K562 (cell line): Measurements from ENCODE around the gene SULT1A1. TPM values are rescaled to one million over a fixed set of nuclear protein-coding genes. Genes with fewer than 3 reads are reported as not detected.
A peak's percentile ranks its signal among the peaks of the same experiment; 100 is the strongest.
"Not testable (repeated sequence)": the region's sequence is repeated elsewhere in the genome, so short reads cannot be mapped to it uniquely, and the experiment has no call there.

Experiments used
- ATAC-seq: fragments of 200-7000 bp; cut with Tn5 transposase; 3 replicates; pipeline ENCODE4 v1.9.1; 2020; ENCODE audit warnings: moderate library complexity
- BruUV-seq: library from RNA; stranded (reverse); fragments of 400-500 nt; replicated peaks from 2 replicates; lab custom pipeline; 2021; lab: Mats Ljungman, UMichigan
- CTCF ChIA-PET: fragments of 300-600 bp; formaldehyde crosslinking; extraction: SDS; loops from one replicate; lab custom pipeline; 2021; ENCODE audit warnings: low intra/inter-chr PET ratio; lab: Yijun Ruan, JAX
- POLR2A ChIA-PET: fragments of 300-600, 350-650 bp; sonication (Branson Sonifier 250); formaldehyde crosslinking; extraction: SDS; loops from one replicate; lab custom pipeline; 2021; ENCODE audit warnings: antibody characterized with exemption, inconsistent platforms; lab: Yijun Ruan, JAX
- DNase-seq, 4 experiments: peaks; one replicate each; pipeline versions ENCODE4 v3.0.0 to v3.0.0-alpha.2; 2011 to 2018; ENCODE audit warnings: low spot score in 3 of 4, mixed read lengths in 3 of 4; ENCODE audit errors: extremely low read depth in 1 of 4
- FAIRE-seq: peaks from 2 replicates; lab custom pipeline; 2011; peaks lifted over from hg19 to GRCh38; lab: Jason Lieb, UNC
- H2AFZ ChIP-seq: 2 replicates; pipeline ENCODE4 v1.6.0; 2011; ENCODE audit warnings: low read depth, low read length, control low read depth, inconsistent platforms
- H3K27ac ChIP-seq: fragments of 200-600 bp; 3 replicates; pipeline ENCODE4 v1.8.0; 2011; ENCODE audit warnings: low read depth, mild to moderate bottlenecking, control low read depth, inconsistent platforms, low read length, moderate library complexity, mixed read lengths; ENCODE audit errors: extremely low read depth
- H3K27me3 ChIP-seq, 2 experiments: fragments of 300-600 bp in 1 of 2; 2 replicates in 1 of 2; 3 replicates in 1 of 2; pipeline versions ENCODE4 v1.6.0 to v1.8.0; 2011; ENCODE audit warnings: inconsistent platforms in 2 of 2, low read length in 2 of 2, mild to moderate bottlenecking in 1 of 2, mixed read lengths in 1 of 2, moderate library complexity in 1 of 2; ENCODE audit not compliant: control insufficient read depth in 2 of 2, insufficient read depth in 2 of 2
- H3K36me3 ChIP-seq: fragments of 300-600 bp; 3 replicates; pipeline ENCODE4 v1.8.0; 2011; ENCODE audit warnings: mild to moderate bottlenecking, low read length, inconsistent platforms; ENCODE audit not compliant: control insufficient read depth, insufficient read depth
- H3K4me1 ChIP-seq, 2 experiments: fragments of 200-600 bp in 1 of 2; replicated peaks in 1 of 2; 2 replicates in 1 of 2; 3 replicates in 1 of 2; pipeline versions ENCODE4 v1.5.1 to v1.8.0; 2011; ENCODE audit warnings: inconsistent platforms in 2 of 2, low read length in 2 of 2, mild to moderate bottlenecking in 1 of 2, mixed read lengths in 1 of 2, moderate library complexity in 1 of 2; ENCODE audit not compliant: control insufficient read depth in 2 of 2, insufficient read depth in 2 of 2
- H3K4me2 ChIP-seq: 2 replicates; pipeline ENCODE4 v1.6.1; 2011; ENCODE audit warnings: low read length, control low read depth, inconsistent platforms, mixed read lengths; ENCODE audit not compliant: insufficient read depth
- H3K4me3 ChIP-seq: fragments of 200-600 bp; sonication (generic), shearing (Covaris generic); 2 replicates; pipeline ENCODE4 v1.5.1; 2016; ENCODE audit warnings: control low read depth, inconsistent platforms
- H3K79me2 ChIP-seq: fragments of 200-600 bp; 3 replicates; pipeline ENCODE4 v1.8.0; 2011; ENCODE audit warnings: low read length, inconsistent platforms; ENCODE audit not compliant: control insufficient read depth, insufficient read depth
- H3K9ac ChIP-seq, 2 experiments: 2 replicates each; pipeline versions ENCODE4 v1.6.0 to v1.6.1; 2011; ENCODE audit warnings: low read depth in 2 of 2, low read length in 2 of 2, control low read depth in 1 of 2, inconsistent platforms in 1 of 2, mild to moderate bottlenecking in 1 of 2, mixed read lengths in 1 of 2; ENCODE audit not compliant: insufficient read depth in 1 of 2
- H3K9me1 ChIP-seq: one replicate; pipeline ENCODE4 v1.6.0; 2011; ENCODE audit warnings: inconsistent platforms, mild to moderate bottlenecking, low read length, moderate library complexity; ENCODE audit not compliant: control insufficient read depth, insufficient read depth
- H3K9me3 ChIP-seq: replicated peaks from 2 replicates; pipeline ENCODE4 v1.5.1; 2011; ENCODE audit warnings: low read depth, low read length, inconsistent platforms; ENCODE audit not compliant: control insufficient read depth, insufficient read depth
- H4K20me1 ChIP-seq: replicated peaks from 2 replicates; pipeline ENCODE4 v1.6.1; 2011; ENCODE audit warnings: low read length, inconsistent platforms, mixed read lengths; ENCODE audit not compliant: control insufficient read depth, insufficient read depth
- MAFK ChIP-seq: IDR thresholded peaks from 2 replicates; pipeline ENCODE4 v1.6.1; 2011; ENCODE audit warnings: low read length, improper control_type of control experiment
- NFE2 ChIP-seq: IDR thresholded peaks from 2 replicates; pipeline ENCODE4 v1.6.1; 2014; ENCODE audit warnings: antibody characterized with exemption, low read depth
- WGBS: fragments of 100-300 bp; shearing (Covaris generic); methylation state at CpG from one replicate; pipeline ENCODE4 v1.1.6; 2016; ENCODE audit warnings: low coverage, mixed read lengths; ENCODE audit not compliant: insufficient coverage; ENCODE audit errors: missing lambda C conversion rate; 5-methylcytosine and 5-hydroxymethylcytosine counted together
- in situ Hi-C: fragments of 300-500 bp; cut with MboI; formaldehyde crosslinking; loops from 4 replicates; pipeline ENCODE4 v1.15.0; 2018; ENCODE audit warnings: inconsistent platforms, mixed read lengths
- intact Hi-C: fragments of 100-400 bp; cut with micrococcal nuclease; formaldehyde crosslinking; loops from 2 replicates; pipeline ENCODE4 v1.14.2; 2022
- polyA plus RNA-seq, 8 experiments: library from polyadenylated mRNA; depleted of rRNA in 4 of 8; stranded (reverse) in 5 of 8; unstranded in 3 of 8; fragments of >200 nt; fragmentation: Nextera tagmentation in 2 of 8; fragmentation: Illumina TruSeq in 1 of 8; extraction: Ambion mirVana in 2 of 8; extraction: Trizol in 1 of 8; gene quantifications; 2 replicates each; pipeline versions ENCODE4 v1.2.1 to v1.2.3, GENCODE V29; 2011 to 2014; ENCODE audit warnings: inconsistent platforms in 1 of 8, missing spikeins in 1 of 8
- total RNA-seq, 7 experiments: library from RNA; depleted of rRNA in 6 of 7; stranded (reverse); fragments of >200 nt in 6 of 7; fragmentation: Illumina TruSeq in 2 of 7; extraction: Trizol in 2 of 7; gene quantifications; 2 replicates each; pipeline versions ENCODE4 v1.2.1 to v1.2.3, GENCODE V29; 2011 to 2021; ENCODE audit warnings: low replicate concordance in 1 of 7
- TF ChIP-seq, protein P1 (sequence below): fragments of 150-350 bp; IDR thresholded peaks from 2 replicates; pipeline ENCODE4 v1.6.1; 2014; ENCODE audit warnings: low read depth, mild to moderate bottlenecking, low read length, borderline replicate concordance

SULT1A1 gene
- total and polyA plus RNA-seq, 9 of the 15 experiments (the other 6 are each of a cell fraction or from before 2014, with no cell fraction given): 3.4 to 30.1 (median 16.6) TPM

DNA sequence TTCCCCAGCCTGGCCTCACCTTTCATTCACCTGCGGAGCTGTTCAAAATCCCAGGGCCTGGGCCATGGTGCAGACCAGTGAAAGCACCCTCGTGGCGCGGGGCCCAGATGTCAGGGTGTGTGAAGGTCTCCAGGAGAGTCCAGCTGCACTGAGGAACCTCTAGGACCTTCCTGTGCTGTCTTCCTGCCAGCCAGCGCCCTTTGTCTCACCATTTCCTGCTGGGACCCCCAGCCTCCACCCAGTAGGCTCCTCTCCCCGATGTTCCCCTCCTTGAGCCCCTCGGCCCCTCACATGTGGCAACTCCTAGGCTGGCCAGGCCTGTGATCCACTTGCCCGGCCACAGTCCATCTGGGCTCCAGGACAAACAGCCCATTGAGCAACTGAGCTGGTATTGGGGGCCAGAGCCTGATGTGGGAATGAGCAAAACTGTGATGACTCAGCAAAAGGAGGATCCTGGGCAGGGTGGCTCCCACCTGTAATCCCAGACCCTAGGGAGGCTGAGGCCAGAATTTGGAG lies 13.7 kb downstream of the SULT1A1 start (continued):
- TF ChIP-seq, protein P1, sequence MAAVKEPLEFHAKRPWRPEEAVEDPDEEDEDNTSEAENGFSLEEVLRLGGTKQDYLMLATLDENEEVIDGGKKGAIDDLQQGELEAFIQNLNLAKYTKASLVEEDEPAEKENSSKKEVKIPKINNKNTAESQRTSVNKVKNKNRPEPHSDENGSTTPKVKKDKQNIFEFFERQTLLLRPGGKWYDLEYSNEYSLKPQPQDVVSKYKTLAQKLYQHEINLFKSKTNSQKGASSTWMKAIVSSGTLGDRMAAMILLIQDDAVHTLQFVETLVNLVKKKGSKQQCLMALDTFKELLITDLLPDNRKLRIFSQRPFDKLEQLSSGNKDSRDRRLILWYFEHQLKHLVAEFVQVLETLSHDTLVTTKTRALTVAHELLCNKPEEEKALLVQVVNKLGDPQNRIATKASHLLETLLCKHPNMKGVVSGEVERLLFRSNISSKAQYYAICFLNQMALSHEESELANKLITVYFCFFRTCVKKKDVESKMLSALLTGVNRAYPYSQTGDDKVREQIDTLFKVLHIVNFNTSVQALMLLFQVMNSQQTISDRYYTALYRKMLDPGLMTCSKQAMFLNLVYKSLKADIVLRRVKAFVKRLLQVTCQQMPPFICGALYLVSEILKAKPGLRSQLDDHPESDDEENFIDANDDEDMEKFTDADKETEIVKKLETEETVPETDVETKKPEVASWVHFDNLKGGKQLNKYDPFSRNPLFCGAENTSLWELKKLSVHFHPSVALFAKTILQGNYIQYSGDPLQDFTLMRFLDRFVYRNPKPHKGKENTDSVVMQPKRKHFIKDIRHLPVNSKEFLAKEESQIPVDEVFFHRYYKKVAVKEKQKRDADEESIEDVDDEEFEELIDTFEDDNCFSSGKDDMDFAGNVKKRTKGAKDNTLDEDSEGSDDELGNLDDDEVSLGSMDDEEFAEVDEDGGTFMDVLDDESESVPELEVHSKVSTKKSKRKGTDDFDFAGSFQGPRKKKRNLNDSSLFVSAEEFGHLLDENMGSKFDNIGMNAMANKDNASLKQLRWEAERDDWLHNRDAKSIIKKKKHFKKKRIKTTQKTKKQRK: no peak
- TF ChIP-seq NFE2: peak; percentile 81
- TF ChIP-seq MAFK: peak; percentile 95

DNA sequence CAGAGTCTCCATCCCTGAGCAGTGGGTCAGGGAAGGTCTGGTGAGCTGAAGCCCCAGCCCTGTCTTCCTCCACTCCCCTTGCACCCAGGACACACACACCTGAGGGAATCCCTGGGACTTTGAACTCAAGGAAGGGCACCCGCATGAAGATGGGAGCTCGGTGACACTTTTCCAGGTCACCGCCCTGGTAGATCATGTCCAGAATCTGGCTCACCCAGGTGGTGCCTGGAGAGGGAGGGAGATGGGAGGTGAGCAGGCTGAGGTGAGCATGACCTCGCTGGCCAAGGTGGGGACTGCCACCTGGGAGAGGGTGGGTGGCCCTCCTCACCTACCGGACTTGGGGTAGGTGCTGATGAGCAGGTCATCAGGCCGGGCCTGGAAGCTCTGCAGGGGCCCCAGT lies 14.4 kb downstream of the SULT1A1 start:
- POLR2A ChIA-PET: not testable (repeated sequence)

More for the DNA sequence above, 14.4 kb downstream of the SULT1A1 start:
- H2AFZ ChIP-seq, intact Hi-C loops, ATAC-seq, H3K9me3 ChIP-seq, H3K27me3 ChIP-seq, FAIRE-seq, H3K36me3 ChIP-seq, BruUV-seq, in situ Hi-C loops, H3K79me2 ChIP-seq, DNase-seq, H3K4me3 ChIP-seq, H4K20me1 ChIP-seq, H3K9me1 ChIP-seq, H3K27ac ChIP-seq, H3K4me2 ChIP-seq, CTCF ChIA-PET: not testable (repeated sequence)
- H3K9ac ChIP-seq: peak overlapping the region in 1 of 2 experiments; percentile 35; a peak in 1 of 4 replicates
- WGBS: 94% methylated on average over 3 of the region's 6 CpGs
- H3K4me1 ChIP-seq: peaks cover 11 to 22% of the 10 kb centered on the region in 2 experiments
